Calu3 (cell line): ENCODE results near the gene MARVELD2. TPM values are rescaled to one million over a fixed set of nuclear protein-coding genes. Genes with fewer than 3 reads are reported as not detected.
"Not testable (repeated sequence)": the region's sequence is repeated elsewhere in the genome, so short reads cannot be mapped to it uniquely, and the experiment has no call there.

Experiments used
- BruUV-seq: library from RNA; stranded (reverse); fragments of 400-500 nt; replicated peaks from 2 replicates; lab custom pipeline; 2021; lab: Mats Ljungman, UMichigan
- CTCF ChIA-PET: fragments of 300-600 bp; sonication (Branson Sonifier 250); formaldehyde crosslinking; loops from one replicate; lab custom pipeline; 2022; ENCODE audit warnings: antibody characterized with exemption; lab: Charles Lee
- DNase-seq: peaks from one replicate; pipeline ENCODE4 v3.0.0; 2022
- H3K27ac Mint-ChIP-seq: one replicate; pipeline ENCODE4 v1.8.0; 2022; ENCODE audit warnings: mixed read lengths; ENCODE audit not compliant: unreplicated experiment
- H3K27me3 Mint-ChIP-seq: one replicate; pipeline ENCODE4 v1.8.0; 2022; ENCODE audit warnings: mixed read lengths; ENCODE audit not compliant: unreplicated experiment
- H3K36me3 Mint-ChIP-seq: one replicate; pipeline ENCODE4 v1.8.0; 2022; ENCODE audit warnings: mild to moderate bottlenecking, moderate library complexity, mixed read lengths; ENCODE audit not compliant: insufficient read depth, unreplicated experiment
- H3K4me1 Mint-ChIP-seq: one replicate; pipeline ENCODE4 v1.8.0; 2022; ENCODE audit warnings: mild to moderate bottlenecking, low read depth, mixed read lengths; ENCODE audit not compliant: unreplicated experiment
- H3K4me3 Mint-ChIP-seq: one replicate; pipeline ENCODE4 v1.8.0; 2022; ENCODE audit warnings: mild to moderate bottlenecking, low read depth, moderate library complexity, mixed read lengths; ENCODE audit not compliant: unreplicated experiment
- H3K9me3 Mint-ChIP-seq: one replicate; pipeline ENCODE4 v1.8.0; 2022; ENCODE audit warnings: low read depth, mixed read lengths; ENCODE audit not compliant: unreplicated experiment
- CTCF ChIP-seq: fragments of 200-600 bp; IDR thresholded peaks from one replicate; pipeline ENCODE4 v1.8.0; 2022; ENCODE audit warnings: antibody characterized with exemption; ENCODE audit not compliant: unreplicated experiment
- intact Hi-C: fragments of 100-400 bp; cut with micrococcal nuclease; formaldehyde crosslinking; loops from one replicate; pipeline ENCODE4 v1.10.0; 2022; ENCODE audit not compliant: unreplicated experiment
- total RNA-seq: library from RNA; stranded (reverse); gene quantifications from 2 replicates; pipeline ENCODE4 v1.2.3, GENCODE V29; 2022

The MARVELD2 gene
- total RNA-seq, 1 experiment from 2014 or later, result 40.9 TPM

GRCh38 chr5:69432412-69433206, 17.7 kb downstream of the MARVELD2 start:
- Mint-ChIP-seq H3K36me3 (peaks cover 29% of the 10 kb centered on the region), H3K27me3 (no peaks in the 10 kb centered on the region), H3K4me1 (no peaks in the 10 kb centered on the region), H3K27ac (no peak overlapping the region), H3K9me3 (no peaks in the 10 kb centered on the region), H3K4me3 (no peak overlapping the region)
- intact Hi-C loops, result no loop called here
- TF ChIP-seq CTCF, result no peak
- CTCF ChIA-PET, result no interaction called here
- no TSS peak for BruUV-seq
- no peak for DNase-seq

GRCh38 chr5:69435276-69435884, 20.5 kb downstream of the MARVELD2 start:
- H3K27ac Mint-ChIP-seq, BruUV-seq, H3K9me3 Mint-ChIP-seq, H3K27me3 Mint-ChIP-seq, DNase-seq, H3K4me3 Mint-ChIP-seq, H3K4me1 Mint-ChIP-seq, intact Hi-C loops: not testable (repeated sequence)
- H3K36me3 Mint-ChIP-seq, result peaks cover 29% of the 10 kb centered on the region
- CTCF ChIA-PET, result interaction anchor here (0.6 kb wide), 1 partner anchor 218 kb away, joined by 3 read pairs; a partner anchor contains a TSS

GRCh38 chr5:69444127-69444754, 29.3 kb downstream of the MARVELD2 start:
- intact Hi-C loops, result no loop called here
- DNase-seq, result no peak
- TF ChIP-seq CTCF, result no peak
- CTCF ChIA-PET, result interaction anchor here (0.6 kb wide), 1 partner anchor 24 kb away, joined by 3 read pairs; no protein-coding TSS in a partner anchor
- BruUV-seq, result no TSS peak
- Mint-ChIP-seq H3K9me3 (no peaks in the 10 kb centered on the region), H3K4me1 (peaks cover 9% of the 10 kb centered on the region), H3K27ac (no peak overlapping the region), H3K36me3 (no peaks in the 10 kb centered on the region), H3K4me3 (peak overlapping the region; percentile 30), H3K27me3 (no peaks in the 10 kb centered on the region)

GRCh38 chr5:69449511-69449910, 34.6 kb downstream of the MARVELD2 start:
- H3K4me1 Mint-ChIP-seq, result peaks cover 24% of the 10 kb centered on the region
- H3K9me3 Mint-ChIP-seq, result no peaks in the 10 kb centered on the region

More at GRCh38 chr5:69449511-69449910, 34.6 kb downstream of the MARVELD2 start:
- no peak for DNase-seq
- intact Hi-C loops, result no loop called here
- no peak overlapping the region for H3K4me3 Mint-ChIP-seq
- no peak for TF ChIP-seq CTCF
- no peak overlapping the region for H3K27ac Mint-ChIP-seq
- CTCF ChIA-PET, result no interaction called here
- no peaks in the 10 kb centered on the region for H3K36me3 Mint-ChIP-seq
- no peaks in the 10 kb centered on the region for H3K27me3 Mint-ChIP-seq
- no TSS peak for BruUV-seq
